HG03025 (cell line): ENCODE data around the gene USP17L18.
"Not testable (repeated sequence)": the region's sequence is repeated elsewhere in the genome, so short reads cannot be mapped to it uniquely, and the experiment has no call there.

Source experiments
- ATAC-seq: cut with Tn5 transposase; IDR thresholded peaks from one replicate; pipeline ENCODE4 v1.9.1; 2021; ENCODE audit warnings: mild to moderate bottlenecking, moderate library complexity; ENCODE audit not compliant: unreplicated experiment, low FRiP score

The USP17L18 gene, protein sequence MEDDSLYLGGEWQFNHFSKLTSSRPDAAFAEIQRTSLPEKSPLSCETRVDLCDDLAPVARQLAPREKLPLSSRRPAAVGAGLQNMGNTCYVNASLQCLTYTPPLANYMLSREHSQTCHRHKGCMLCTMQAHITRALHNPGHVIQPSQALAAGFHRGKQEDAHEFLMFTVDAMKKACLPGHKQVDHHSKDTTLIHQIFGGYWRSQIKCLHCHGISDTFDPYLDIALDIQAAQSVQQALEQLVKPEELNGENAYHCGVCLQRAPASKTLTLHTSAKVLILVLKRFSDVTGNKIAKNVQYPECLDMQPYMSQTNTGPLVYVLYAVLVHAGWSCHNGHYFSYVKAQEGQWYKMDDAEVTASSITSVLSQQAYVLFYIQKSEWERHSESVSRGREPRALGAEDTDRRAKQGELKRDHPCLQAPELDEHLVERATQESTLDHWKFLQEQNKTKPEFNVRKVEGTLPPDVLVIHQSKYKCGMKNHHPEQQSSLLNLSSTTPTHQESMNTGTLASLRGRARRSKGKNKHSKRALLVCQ

DNA sequence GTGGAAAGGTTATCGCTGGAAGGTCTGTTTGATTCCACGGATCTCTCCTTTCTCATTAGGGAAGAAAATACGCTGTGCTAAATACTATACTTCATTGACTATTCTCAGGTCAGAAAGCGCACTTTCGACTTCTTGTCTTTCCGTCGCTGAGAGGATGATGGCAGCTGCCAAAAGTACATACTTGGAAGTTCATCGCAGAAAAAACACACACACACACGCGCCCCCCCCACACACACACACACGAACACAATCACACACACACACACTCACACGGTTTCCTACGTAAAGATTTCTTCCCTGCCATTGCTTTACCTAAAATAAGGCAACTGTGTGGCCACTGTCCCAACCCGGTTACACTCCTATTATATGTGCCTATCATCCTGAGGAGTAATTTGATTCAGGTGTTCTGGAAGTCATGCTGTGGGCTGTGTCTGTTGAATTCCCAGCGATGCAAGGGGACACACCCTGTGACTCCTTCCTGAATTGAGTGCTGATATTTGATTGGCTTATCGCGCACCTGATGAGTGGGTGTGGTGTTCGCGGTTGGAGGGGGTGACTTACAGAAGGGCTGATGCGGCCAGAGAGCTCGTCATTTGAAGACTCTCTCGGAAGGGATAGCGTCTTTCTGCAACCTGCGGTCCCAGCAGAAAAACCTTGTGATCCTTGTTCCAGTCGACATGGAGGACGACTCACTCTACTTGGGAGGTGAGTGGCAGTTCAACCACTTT is at the start of gene USP17L18:
Gene USP17L18, plus strand, starts transcription at position 678 of the 728 bp plus-strand sequence. Its CDS starts 0 bp downstream, at position 678.
- ATAC-seq, result not testable (repeated sequence)

DNA sequence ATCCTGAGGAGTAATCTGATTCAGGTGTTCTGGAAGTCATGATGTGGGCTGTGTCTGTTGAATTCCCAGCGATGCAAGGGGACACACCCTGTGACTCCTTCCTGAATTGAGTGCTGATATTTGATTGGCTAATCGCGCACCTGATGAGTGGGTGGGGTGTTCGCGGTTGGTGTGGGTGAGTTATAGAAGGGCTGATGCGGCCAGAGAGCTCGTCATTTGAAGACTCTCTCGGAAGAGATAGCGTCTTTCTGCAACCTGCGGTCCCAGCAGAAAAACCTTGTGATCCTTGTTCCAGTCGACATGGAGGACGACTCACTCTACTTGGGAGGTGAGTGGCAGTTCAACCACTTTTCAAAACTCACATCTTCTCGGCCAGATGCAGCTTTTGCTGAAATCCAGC is 38.1 kb upstream of the USP17L18 start, which contains the start of gene USP17L10:
Gene USP17L10, plus strand, starts transcription at position 301 of the 400 bp plus-strand sequence. Its CDS starts 0 bp downstream, at position 301.
- not testable (repeated sequence) for ATAC-seq

DNA sequence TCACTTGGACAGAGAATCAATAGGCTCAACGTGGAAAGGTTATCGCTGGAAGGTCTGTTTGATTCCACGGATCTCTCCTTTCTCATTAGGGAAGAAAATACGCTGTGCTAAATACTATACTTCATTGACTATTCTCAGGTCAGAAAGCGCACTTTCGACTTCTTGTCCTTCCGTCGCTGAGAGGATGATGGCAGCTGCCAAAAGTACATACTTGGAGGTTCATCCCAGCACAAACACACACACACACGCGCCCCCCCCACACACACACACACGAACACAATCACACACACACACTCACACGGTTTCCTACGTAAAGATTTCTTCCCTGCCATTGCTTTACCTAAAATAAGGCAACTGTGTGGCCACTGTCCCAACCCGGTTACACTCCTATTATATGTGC is 33.7 kb upstream of the USP17L18 start:
- not testable (repeated sequence) for ATAC-seq

DNA sequence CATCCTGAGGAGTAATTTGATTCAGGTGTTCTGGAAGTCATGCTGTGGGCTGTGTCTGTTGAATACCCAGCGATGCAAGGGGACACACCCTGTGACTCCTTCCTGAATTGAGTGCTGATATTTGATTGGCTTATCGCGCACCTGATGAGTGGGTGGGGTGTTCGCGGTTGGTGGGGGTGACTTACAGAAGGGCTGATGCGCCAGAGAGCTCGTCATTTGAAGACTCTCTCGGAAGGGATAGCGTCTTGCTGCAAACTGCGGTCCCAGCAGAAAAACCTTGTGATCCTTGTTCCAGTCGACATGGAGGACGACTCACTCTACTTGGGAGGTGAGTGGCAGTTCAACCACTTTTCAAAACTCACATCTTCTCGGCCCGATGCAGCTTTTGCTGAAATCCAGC is 33.3 kb upstream of the USP17L18 start, which contains the start of gene USP17L11:
Gene USP17L11, plus strand, starts transcription at position 301 of the 400 bp plus-strand sequence. Its CDS starts 0 bp downstream, at position 301.
- not testable (repeated sequence) for ATAC-seq

DNA sequence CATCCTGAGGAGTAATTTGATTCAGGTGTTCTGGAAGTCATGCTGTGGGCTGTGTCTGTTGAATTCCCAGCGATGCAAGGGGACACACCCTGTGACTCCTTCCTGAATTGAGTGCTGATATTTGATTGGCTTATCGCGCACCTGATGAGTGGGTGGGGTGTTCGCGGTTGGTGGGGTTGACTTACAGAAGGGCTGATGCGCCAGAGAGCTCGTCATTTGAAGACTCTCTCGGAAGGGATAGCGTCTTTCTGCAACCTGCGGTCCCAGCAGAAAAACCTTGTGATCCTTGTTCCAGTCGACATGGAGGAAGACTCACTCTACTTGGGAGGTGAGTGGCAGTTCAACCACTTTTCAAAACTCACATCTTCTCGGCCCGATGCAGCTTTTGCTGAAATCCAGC is 28.6 kb upstream of the USP17L18 start, which contains the start of gene USP17L12:
Gene USP17L12, plus strand, starts transcription at position 301 of the 400 bp plus-strand sequence. Its CDS starts 0 bp downstream, at position 301.
- not testable (repeated sequence) for ATAC-seq

DNA sequence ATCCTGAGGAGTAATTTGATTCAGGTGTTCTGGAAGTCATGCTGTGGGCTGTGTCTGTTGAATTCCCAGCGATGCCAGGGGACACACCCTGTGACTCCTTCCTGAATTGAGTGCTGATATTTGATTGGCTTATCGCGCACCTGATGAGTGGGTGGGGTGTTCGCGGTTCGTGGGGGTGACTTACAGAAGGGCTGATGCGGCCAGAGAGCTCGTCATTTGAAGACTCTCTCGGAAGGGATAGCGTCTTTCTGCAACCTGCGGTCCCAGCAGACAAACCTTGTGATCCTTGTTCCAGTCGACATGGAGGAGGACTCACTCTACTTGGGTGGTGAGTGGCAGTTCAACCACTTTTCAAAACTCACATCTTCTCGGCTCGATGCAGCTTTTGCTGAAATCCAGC is 23.8 kb upstream of the USP17L18 start, which contains the start of gene USP17L13:
Gene USP17L13, plus strand, starts transcription at position 301 of the 400 bp plus-strand sequence. Its CDS starts 0 bp downstream, at position 301.
- ATAC-seq, result not testable (repeated sequence)

DNA sequence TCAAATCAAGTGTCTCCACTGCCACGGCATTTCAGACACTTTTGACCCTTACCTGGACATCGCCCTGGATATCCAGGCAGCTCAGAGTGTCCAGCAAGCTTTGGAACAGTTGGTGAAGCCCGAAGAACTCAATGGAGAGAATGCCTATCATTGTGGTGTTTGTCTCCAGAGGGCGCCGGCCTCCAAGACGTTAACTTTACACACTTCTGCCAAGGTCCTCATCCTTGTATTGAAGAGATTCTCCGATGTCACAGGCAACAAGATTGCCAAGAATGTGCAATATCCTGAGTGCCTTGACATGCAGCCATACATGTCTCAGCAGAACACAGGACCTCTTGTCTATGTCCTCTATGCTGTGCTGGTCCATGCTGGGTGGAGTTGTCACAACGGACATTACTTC is 18.2 kb upstream of the USP17L18 start:
- not testable (repeated sequence) for ATAC-seq

DNA sequence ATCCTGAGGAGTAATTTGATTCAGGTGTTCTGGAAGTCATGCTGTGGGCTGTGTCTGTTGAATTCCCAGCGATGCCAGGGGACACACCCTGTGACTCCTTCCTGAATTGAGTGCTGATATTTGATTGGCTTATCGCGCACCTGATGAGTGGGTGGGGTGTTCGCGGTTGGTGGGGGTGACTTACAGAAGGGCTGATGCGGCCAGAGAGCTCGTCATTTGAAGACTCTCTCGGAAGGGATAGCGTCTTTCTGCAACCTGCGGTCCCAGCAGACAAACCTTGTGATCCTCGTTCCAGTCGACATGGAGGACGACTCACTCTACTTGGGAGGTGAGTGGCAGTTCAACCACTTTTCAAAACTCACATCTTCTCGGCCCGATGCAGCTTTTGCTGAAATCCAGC is 14.3 kb upstream of the USP17L18 start, which contains the start of gene USP17L15:
Gene USP17L15, plus strand, starts transcription at position 301 of the 400 bp plus-strand sequence. Its CDS starts 0 bp downstream, at position 301.
- not testable (repeated sequence) for ATAC-seq

DNA sequence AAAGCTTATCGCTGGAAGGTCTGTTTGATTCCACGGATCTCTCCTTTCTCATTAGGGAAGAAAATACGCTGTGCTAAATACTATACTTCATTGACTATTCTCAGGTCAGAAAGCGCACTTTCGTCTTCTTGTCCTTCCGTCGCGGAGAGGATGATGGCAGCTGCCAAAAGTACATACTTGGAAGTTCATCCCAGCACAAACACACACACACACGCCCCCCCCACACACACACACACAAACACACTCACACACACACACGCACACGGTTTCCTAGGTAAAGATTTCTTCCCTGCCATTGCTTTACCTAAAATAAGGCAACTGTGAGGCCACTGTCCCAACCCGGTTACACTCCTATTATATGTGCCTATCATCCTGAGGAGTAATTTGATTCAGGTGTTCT is 10.0 kb upstream of the USP17L18 start:
- not testable (repeated sequence) for ATAC-seq

DNA sequence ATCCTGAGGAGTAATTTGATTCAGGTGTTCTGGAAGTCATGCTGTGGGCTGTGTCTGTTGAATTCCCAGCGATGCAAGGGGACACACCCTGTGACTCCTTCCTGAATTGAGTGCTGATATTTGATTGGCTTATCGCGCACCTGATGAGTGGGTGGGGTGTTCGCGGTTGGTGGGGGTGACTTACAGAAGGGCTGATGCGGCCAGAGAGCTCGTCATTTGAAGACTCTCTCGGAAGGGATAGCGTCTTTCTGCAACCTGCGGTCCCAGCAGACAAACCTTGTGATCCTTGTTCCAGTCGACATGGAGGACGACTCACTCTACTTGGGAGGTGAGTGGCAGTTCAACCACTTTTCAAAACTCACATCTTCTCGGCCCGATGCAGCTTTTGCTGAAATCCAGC is 4.9 kb upstream of the USP17L18 start, which contains the start of gene USP17L17:
Gene USP17L17, plus strand, starts transcription at position 301 of the 400 bp plus-strand sequence. Its CDS starts 0 bp downstream, at position 301.
- not testable (repeated sequence) for ATAC-seq

DNA sequence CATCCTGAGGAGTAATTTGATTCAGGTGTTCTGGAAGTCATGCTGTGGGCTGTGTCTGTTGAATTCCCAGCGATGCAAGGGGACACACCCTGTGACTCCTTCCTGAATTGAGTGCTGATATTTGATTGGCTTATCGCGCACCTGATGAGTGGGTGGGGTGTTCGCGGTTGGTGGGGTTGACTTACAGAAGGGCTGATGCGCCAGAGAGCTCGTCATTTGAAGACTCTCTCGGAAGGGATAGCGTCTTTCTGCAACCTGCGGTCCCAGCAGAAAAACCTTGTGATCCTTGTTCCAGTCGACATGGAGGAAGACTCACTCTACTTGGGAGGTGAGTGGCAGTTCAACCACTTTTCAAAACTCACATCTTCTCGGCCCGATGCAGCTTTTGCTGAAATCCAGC is 4.6 kb downstream of the USP17L18 start, which contains the start of gene USP17L19:
Gene USP17L19, plus strand, starts transcription at position 301 of the 400 bp plus-strand sequence. Its CDS starts 0 bp downstream, at position 301.
- ATAC-seq, result not testable (repeated sequence)

DNA sequence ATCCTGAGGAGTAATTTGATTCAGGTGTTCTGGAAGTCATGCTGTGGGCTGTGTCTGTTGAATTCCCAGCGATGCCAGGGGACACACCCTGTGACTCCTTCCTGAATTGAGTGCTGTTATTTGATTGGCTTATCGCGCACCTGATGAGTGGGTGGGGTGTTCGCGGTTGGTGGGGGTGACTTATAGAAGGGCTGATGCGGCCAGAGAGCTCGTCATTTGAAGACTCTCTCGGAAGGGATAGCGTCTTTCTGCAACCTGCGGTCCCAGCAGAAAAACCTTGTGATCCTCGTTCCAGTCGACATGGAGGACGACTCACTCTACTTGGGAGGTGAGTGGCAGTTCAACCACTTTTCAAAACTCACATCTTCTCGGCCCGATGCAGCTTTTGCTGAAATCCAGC is 9.4 kb downstream of the USP17L18 start, which contains the start of gene USP17L20:
Gene USP17L20, plus strand, starts transcription at position 301 of the 400 bp plus-strand sequence. Its CDS starts 0 bp downstream, at position 301.
- ATAC-seq, result not testable (repeated sequence)

DNA sequence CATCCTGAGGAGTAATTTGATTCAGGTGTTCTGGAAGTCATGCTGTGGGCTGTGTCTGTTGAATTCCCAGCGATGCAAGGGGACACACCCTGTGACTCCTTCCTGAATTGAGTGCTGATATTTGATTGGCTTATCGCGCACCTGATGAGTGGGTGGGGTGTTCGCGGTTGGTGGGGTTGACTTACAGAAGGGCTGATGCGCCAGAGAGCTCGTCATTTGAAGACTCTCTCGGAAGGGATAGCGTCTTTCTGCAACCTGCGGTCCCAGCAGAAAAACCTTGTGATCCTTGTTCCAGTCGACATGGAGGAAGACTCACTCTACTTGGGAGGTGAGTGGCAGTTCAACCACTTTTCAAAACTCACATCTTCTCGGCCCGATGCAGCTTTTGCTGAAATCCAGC is 14.1 kb downstream of the USP17L18 start, which contains the start of gene USP17L21:
Gene USP17L21, plus strand, starts transcription at position 301 of the 400 bp plus-strand sequence. Its CDS starts 0 bp downstream, at position 301.
- not testable (repeated sequence) for ATAC-seq

DNA sequence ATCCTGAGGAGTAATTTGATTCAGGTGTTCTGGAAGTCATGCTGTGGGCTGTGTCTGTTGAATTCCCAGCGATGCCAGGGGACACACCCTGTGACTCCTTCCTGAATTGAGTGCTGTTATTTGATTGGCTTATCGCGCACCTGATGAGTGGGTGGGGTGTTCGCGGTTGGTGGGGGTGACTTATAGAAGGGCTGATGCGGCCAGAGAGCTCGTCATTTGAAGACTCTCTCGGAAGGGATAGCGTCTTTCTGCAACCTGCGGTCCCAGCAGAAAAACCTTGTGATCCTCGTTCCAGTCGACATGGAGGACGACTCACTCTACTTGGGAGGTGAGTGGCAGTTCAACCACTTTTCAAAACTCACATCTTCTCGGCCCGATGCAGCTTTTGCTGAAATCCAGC is 18.9 kb downstream of the USP17L18 start, which contains the start of gene USP17L22:
Gene USP17L22, plus strand, starts transcription at position 301 of the 400 bp plus-strand sequence. Its CDS starts 0 bp downstream, at position 301.
- not testable (repeated sequence) for ATAC-seq

DNA sequence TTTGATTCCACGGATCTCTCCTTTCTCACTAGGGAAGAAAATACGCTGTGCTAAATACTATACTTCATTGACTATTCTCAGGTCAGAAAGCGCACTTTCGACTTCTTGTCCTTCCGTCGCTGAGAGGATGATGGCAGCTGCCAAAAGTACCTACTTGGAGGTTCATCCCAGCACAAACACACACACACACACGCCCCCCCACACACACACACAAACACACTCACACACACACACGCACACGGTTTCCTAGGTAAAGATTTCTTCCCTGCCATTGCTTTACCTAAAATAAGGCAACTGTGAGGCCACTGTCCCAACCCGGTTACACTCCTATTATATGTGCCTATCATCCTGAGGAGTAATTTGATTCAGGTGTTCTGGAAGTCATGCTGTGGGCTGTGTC is 23.3 kb downstream of the USP17L18 start:
- not testable (repeated sequence) for ATAC-seq
